ENCODE results near the gene DDX5. TPM values are rescaled to one million over a fixed set of nuclear protein-coding genes. Genes with fewer than 3 reads are reported as not detected.

Gene DDX5
- total and polyA plus RNA-seq, 2 donors (not counting 1 experiment from before 2014, with no cell fraction given), result 1,560 to 2,167 TPM

DNA sequence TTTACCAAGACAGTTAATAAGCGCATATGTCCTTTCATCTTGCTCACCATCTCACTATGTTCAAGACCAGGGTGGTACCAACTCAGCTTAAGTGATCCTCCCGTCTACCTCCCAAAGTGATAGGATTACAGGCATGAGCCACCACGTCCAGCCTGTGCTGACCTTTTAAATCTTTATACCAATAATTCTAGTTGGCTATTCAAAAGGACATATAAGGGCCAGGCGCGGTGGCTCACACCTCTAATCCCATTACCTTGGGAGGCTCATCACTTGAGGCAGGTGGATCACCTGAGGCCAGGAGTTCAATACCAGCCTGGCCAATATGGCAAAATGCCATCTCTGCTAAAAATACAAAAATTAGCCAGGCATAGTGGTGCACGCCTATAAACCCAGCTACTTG, 3.1 kb upstream of the DDX5 start:
- H3K27me3 Mint-ChIP-seq, result no peaks in the 10 kb centered on the region
- H3K4me3 Mint-ChIP-seq, result peak overlapping the region; percentile 13
- intact Hi-C loops (cut with micrococcal nuclease), result loop anchor here (5.0 kb wide), 5 partner anchors 468 to 957 kb away; partner anchors contain the start of genes DCAF7, FTSJ3, LIMD2 and PSMC5
- Histone ChIP-seq H3K4me3 (ENCODE audit: control extremely low read depth in 1 of 5, extremely low read depth in 1 of 5, insufficient read depth in 1 of 5, low read depth in 2 of 5, low read length in 4 of 5) (no peak overlapping the region), H3K36me3 (replicated peaks in 1 of 2; ENCODE audit: control extremely low read depth in 1 of 2, control insufficient read depth in 1 of 2, extremely low read depth in 1 of 2, insufficient read depth in 2 of 2, low read length in 1 of 2) (peaks cover 19 to 57% of the 10 kb centered on the region in 2 experiments), H3K27ac (ENCODE audit: low read length in 2 of 2) (no peak overlapping the region), H3K9me3 (ENCODE audit: control extremely low read depth in 1 of 3, control insufficient read depth in 2 of 3, insufficient read depth in 1 of 3, low read length in 2 of 3) (no peaks in the 10 kb centered on the region), H3K79me2 (ENCODE audit: control insufficient read depth, insufficient read depth, low read length) (peaks cover 50% of the 10 kb centered on the region), H4K20me1 (ENCODE audit: control insufficient read depth, insufficient read depth, low read length, poor library complexity, severe bottlenecking) (peaks cover 36% of the 10 kb centered on the region), H3K4me2 (replicated peaks; ENCODE audit: low read depth, low read length, poor library complexity, severe bottlenecking) (no peak overlapping the region), H3K27me3 (replicated peaks in 1 of 4; ENCODE audit: control extremely low read depth in 1 of 4, control insufficient read depth in 3 of 4, insufficient read depth in 4 of 4, low read length in 3 of 4) (no peaks in the 10 kb centered on the region), H3K9ac (ENCODE audit: low read length) (no peak overlapping the region), H3K4me1 (ENCODE audit: control insufficient read depth in 2 of 2, insufficient read depth in 2 of 2, low read length in 2 of 2) (peaks cover 17 to 21% of the 10 kb centered on the region in 2 donors), H2AFZ (ENCODE audit: insufficient read depth, low read depth, low read length, poor library complexity, severe bottlenecking) (no peak overlapping the region)
- no peak for TF ChIP-seq EZH2 (IDR thresholded peaks at IDR 0.05; ENCODE audit: borderline replicate concordance, insufficient read depth, low read depth, low read length, poor library complexity, severe bottlenecking)
- TF ChIP-seq, protein P1, sequence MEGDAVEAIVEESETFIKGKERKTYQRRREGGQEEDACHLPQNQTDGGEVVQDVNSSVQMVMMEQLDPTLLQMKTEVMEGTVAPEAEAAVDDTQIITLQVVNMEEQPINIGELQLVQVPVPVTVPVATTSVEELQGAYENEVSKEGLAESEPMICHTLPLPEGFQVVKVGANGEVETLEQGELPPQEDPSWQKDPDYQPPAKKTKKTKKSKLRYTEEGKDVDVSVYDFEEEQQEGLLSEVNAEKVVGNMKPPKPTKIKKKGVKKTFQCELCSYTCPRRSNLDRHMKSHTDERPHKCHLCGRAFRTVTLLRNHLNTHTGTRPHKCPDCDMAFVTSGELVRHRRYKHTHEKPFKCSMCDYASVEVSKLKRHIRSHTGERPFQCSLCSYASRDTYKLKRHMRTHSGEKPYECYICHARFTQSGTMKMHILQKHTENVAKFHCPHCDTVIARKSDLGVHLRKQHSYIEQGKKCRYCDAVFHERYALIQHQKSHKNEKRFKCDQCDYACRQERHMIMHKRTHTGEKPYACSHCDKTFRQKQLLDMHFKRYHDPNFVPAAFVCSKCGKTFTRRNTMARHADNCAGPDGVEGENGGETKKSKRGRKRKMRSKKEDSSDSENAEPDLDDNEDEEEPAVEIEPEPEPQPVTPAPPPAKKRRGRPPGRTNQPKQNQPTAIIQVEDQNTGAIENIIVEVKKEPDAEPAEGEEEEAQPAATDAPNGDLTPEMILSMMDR (IDR thresholded peaks at IDR 0.05), result no peak
- H3K9me3 Mint-ChIP-seq (ENCODE audit: insufficient read depth), result no peaks in the 10 kb centered on the region
- POLR2A ChIA-PET, result no interaction called here
- DNase-seq, result no peak
- H3K27ac Mint-ChIP-seq, result no peak overlapping the region
- WGBS (ENCODE audit: insufficient coverage), result 90% methylated on average over 6 of the region's 6 CpGs
- no peak for ATAC-seq (ENCODE audit: low read depth)
- H3K4me1 Mint-ChIP-seq, result peaks cover 30% of the 10 kb centered on the region
- CTCF ChIA-PET, result interaction anchor here (1.3 to 2.2 kb wide), 2 partner anchors 88 to 90 kb away, joined by 4 to 20 read pairs; no protein-coding TSS in a partner anchor

DNA sequence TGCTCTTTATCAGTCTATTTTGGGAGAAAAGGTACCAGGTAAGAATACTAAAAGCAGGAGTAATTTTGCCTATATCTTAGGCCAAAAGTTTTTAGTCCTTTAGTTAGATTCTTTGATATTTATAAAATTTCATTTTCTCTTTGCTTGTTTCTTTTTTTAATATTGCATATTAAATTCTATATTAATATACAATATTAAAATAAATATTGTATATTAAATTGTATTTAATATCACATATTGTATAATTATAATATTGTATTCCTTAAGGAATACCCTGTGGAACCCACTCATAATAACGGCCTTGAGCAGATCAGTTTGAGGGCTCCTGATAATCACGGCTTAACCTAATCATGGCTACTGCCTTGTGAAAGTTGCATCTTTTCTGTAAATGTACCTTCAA, 2.6 kb upstream of the DDX5 start:
- H3K27me3 ChIP-seq (replicated peaks in 1 of 4; ENCODE audit: control extremely low read depth in 1 of 4, control insufficient read depth in 3 of 4, insufficient read depth in 4 of 4, low read length in 3 of 4), result no peaks in the 10 kb centered on the region
- no peak overlapping the region for H3K9ac ChIP-seq (ENCODE audit: low read length)
- peaks cover 17 to 57% of the 10 kb centered on the region in 2 experiments for H3K36me3 ChIP-seq (replicated peaks in 1 of 2; ENCODE audit: control extremely low read depth in 1 of 2, control insufficient read depth in 1 of 2, extremely low read depth in 1 of 2, insufficient read depth in 2 of 2, low read length in 1 of 2)
- CTCF ChIA-PET, result interaction anchor here (2.2 kb wide), 1 partner anchor 89 kb away, joined by 20 read pairs; no protein-coding TSS in a partner anchor
- Mint-ChIP-seq H3K4me1 (peaks cover 34% of the 10 kb centered on the region), H3K9me3 (ENCODE audit: insufficient read depth) (no peaks in the 10 kb centered on the region), H3K4me3 (peak overlapping the region; percentile 63), H3K27ac (no peak overlapping the region), H3K27me3 (no peaks in the 10 kb centered on the region)
- no peak for ATAC-seq (ENCODE audit: low read depth)
- H3K4me2 ChIP-seq (replicated peaks; ENCODE audit: low read depth, low read length, poor library complexity, severe bottlenecking), result peak overlapping the region; percentile 83
- intact Hi-C loops (cut with micrococcal nuclease), result loop anchor here (5.0 kb wide), 5 partner anchors 469 to 956 kb away; partner anchors contain the start of genes DCAF7, FTSJ3, LIMD2 and PSMC5
- no peak for DNase-seq
- peaks cover 55% of the 10 kb centered on the region for H3K79me2 ChIP-seq (ENCODE audit: control insufficient read depth, insufficient read depth, low read length)
- POLR2A ChIA-PET, result no interaction called here
- no peaks in the 10 kb centered on the region for H3K9me3 ChIP-seq (ENCODE audit: control extremely low read depth in 1 of 3, control insufficient read depth in 2 of 3, insufficient read depth in 1 of 3, low read length in 2 of 3)
- peaks cover 41% of the 10 kb centered on the region for H4K20me1 ChIP-seq (ENCODE audit: control insufficient read depth, insufficient read depth, low read length, poor library complexity, severe bottlenecking)
- H2AFZ ChIP-seq (ENCODE audit: insufficient read depth, low read depth, low read length, poor library complexity, severe bottlenecking), result no peak overlapping the region
- H3K4me1 ChIP-seq (ENCODE audit: control insufficient read depth in 2 of 2, insufficient read depth in 2 of 2, low read length in 2 of 2), result peaks cover 22 to 26% of the 10 kb centered on the region in 2 donors
- H3K4me3 ChIP-seq (ENCODE audit: control extremely low read depth in 1 of 5, extremely low read depth in 1 of 5, insufficient read depth in 1 of 5, low read depth in 2 of 5, low read length in 4 of 5), result no peak overlapping the region
- no peak overlapping the region for H3K27ac ChIP-seq (ENCODE audit: low read length in 2 of 2)
- WGBS (ENCODE audit: insufficient coverage), result no CpG with 5 or more reads among the region's 2 CpGs
- TF ChIP-seq EZH2 (IDR thresholded peaks at IDR 0.05; ENCODE audit: borderline replicate concordance, insufficient read depth, low read depth, low read length, poor library complexity, severe bottlenecking), result no peak
- TF ChIP-seq, protein P1 (IDR thresholded peaks at IDR 0.05), result no peak
